ENCODE data around the gene IGSF21.

- TF ChIP-seq, protein P1, sequence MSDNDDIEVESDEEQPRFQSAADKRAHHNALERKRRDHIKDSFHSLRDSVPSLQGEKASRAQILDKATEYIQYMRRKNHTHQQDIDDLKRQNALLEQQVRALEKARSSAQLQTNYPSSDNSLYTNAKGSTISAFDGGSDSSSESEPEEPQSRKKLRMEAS (CRISPR knock-in tag; IDR thresholded peaks at IDR 0.05) = no peak
- TF ChIP-seq, protein P2, sequence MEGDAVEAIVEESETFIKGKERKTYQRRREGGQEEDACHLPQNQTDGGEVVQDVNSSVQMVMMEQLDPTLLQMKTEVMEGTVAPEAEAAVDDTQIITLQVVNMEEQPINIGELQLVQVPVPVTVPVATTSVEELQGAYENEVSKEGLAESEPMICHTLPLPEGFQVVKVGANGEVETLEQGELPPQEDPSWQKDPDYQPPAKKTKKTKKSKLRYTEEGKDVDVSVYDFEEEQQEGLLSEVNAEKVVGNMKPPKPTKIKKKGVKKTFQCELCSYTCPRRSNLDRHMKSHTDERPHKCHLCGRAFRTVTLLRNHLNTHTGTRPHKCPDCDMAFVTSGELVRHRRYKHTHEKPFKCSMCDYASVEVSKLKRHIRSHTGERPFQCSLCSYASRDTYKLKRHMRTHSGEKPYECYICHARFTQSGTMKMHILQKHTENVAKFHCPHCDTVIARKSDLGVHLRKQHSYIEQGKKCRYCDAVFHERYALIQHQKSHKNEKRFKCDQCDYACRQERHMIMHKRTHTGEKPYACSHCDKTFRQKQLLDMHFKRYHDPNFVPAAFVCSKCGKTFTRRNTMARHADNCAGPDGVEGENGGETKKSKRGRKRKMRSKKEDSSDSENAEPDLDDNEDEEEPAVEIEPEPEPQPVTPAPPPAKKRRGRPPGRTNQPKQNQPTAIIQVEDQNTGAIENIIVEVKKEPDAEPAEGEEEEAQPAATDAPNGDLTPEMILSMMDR (IDR thresholded peaks at IDR 0.05) = no peak
- TF ChIP-seq, protein P3, sequence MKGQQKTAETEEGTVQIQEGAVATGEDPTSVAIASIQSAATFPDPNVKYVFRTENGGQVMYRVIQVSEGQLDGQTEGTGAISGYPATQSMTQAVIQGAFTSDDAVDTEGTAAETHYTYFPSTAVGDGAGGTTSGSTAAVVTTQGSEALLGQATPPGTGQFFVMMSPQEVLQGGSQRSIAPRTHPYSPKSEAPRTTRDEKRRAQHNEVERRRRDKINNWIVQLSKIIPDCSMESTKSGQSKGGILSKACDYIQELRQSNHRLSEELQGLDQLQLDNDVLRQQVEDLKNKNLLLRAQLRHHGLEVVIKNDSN (CRISPR knock-in tag; IDR thresholded peaks at IDR 0.05) = no peak
- TF ChIP-seq ZNF317 (CRISPR knock-in tag; IDR thresholded peaks at IDR 0.05; ENCODE audit: borderline replicate concordance, low read depth) = no peak
- no peak for TF ChIP-seq TEAD4 (CRISPR knock-in tag; IDR thresholded peaks at IDR 0.05)
- no peak for TF ChIP-seq GABPB1 (CRISPR knock-in tag; IDR thresholded peaks at IDR 0.05)
- no peak for TF ChIP-seq ZBTB21 (CRISPR knock-in tag; IDR thresholded peaks at IDR 0.05; ENCODE audit: borderline replicate concordance)
- no peak for TF ChIP-seq ZNF121 (CRISPR knock-in tag; IDR thresholded peaks at IDR 0.05)
- no peak for TF ChIP-seq IRF2 (CRISPR knock-in tag; IDR thresholded peaks at IDR 0.05; ENCODE audit: borderline replicate concordance, low read depth)
Observed at GRCh38 chr1:18094096-18094495, 13.5 kb upstream of the IGSF21 start.

Measured in WTC11 (cell line).